ENCODE measurements around the gene NCAM1.

The NCAM1 gene

GRCh38 chr11:113240389-113240788, 279.2 kb downstream of the NCAM1 start:
- TF ChIP-seq CTCF (IDR thresholded peaks at IDR 0.05): no peak
- Histone ChIP-seq H2AFZ (no peak overlapping the region), H3K79me2 (no peaks in the 10 kb centered on the region), H3K27ac (no peak overlapping the region), H3K36me3 (ENCODE audit: control insufficient read depth, insufficient read depth, low read length) (no peaks in the 10 kb centered on the region), H3K4me3 (ENCODE audit: low read depth, low read length) (no peak overlapping the region), H3K9me3 (ENCODE audit: control insufficient read depth, low read length) (no peaks in the 10 kb centered on the region), H3K9ac (no peak overlapping the region), H3K4me1 (no peaks in the 10 kb centered on the region), H3K4me2 (ENCODE audit: low read length) (no peak overlapping the region), H3K27me3 (ENCODE audit: control insufficient read depth, insufficient read depth, low read length) (no peaks in the 10 kb centered on the region)

GRCh38 chr11:113240790-113241635, 279.8 kb downstream of the NCAM1 start:
- no peak for TF ChIP-seq CTCF (IDR thresholded peaks at IDR 0.05)
- Histone ChIP-seq H3K9ac (no peak overlapping the region), H2AFZ (no peak overlapping the region), H3K4me2 (ENCODE audit: low read length) (no peak overlapping the region), H3K27ac (no peak overlapping the region), H3K4me3 (ENCODE audit: low read depth, low read length) (no peak overlapping the region), H3K36me3 (ENCODE audit: control insufficient read depth, insufficient read depth, low read length) (no peaks in the 10 kb centered on the region), H3K27me3 (ENCODE audit: control insufficient read depth, insufficient read depth, low read length) (no peaks in the 10 kb centered on the region), H3K79me2 (no peaks in the 10 kb centered on the region), H3K9me3 (ENCODE audit: control insufficient read depth, low read length) (no peaks in the 10 kb centered on the region), H3K4me1 (no peaks in the 10 kb centered on the region)

- Histone ChIP-seq H2AFZ (no peak overlapping the region), H3K9ac (no peak overlapping the region), H3K27ac (no peak overlapping the region)
Measured at GRCh38 chr11:113241636-113242054, 280.4 kb downstream of the NCAM1 start.

GRCh38 chr11:113242060-113242459, 280.8 kb downstream of the NCAM1 start:
- Histone ChIP-seq H3K4me1 (no peaks in the 10 kb centered on the region), H3K4me2 (ENCODE audit: low read length) (no peak overlapping the region), H3K27ac (no peak overlapping the region), H3K9me3 (ENCODE audit: control insufficient read depth, low read length) (no peaks in the 10 kb centered on the region), H3K9ac (no peak overlapping the region), H3K36me3 (ENCODE audit: control insufficient read depth, insufficient read depth, low read length) (no peaks in the 10 kb centered on the region), H3K27me3 (ENCODE audit: control insufficient read depth, insufficient read depth, low read length) (no peaks in the 10 kb centered on the region), H2AFZ (no peak overlapping the region), H3K4me3 (ENCODE audit: low read depth, low read length) (no peak overlapping the region), H3K79me2 (no peaks in the 10 kb centered on the region)
- TF ChIP-seq CTCF (IDR thresholded peaks at IDR 0.05): no peak

More at GRCh38 chr11:113241636-113242054, 280.4 kb downstream of the NCAM1 start:
- no peaks in the 10 kb centered on the region for H3K9me3 ChIP-seq (ENCODE audit: control insufficient read depth, low read length)
- H3K4me3 ChIP-seq (ENCODE audit: low read depth, low read length): no peak overlapping the region
- H3K36me3 ChIP-seq (ENCODE audit: control insufficient read depth, insufficient read depth, low read length): no peaks in the 10 kb centered on the region
- H3K27me3 ChIP-seq (ENCODE audit: control insufficient read depth, insufficient read depth, low read length): no peaks in the 10 kb centered on the region
- H3K79me2 ChIP-seq: no peaks in the 10 kb centered on the region
- no peaks in the 10 kb centered on the region for H3K4me1 ChIP-seq
- H3K4me2 ChIP-seq (ENCODE audit: low read length): no peak overlapping the region
- TF ChIP-seq CTCF (IDR thresholded peaks at IDR 0.05): no peak
